ENCODE results near the gene DNM1.

The DNM1 gene

GRCh38 chr9:128203024-128203706 lies at the start of gene DNM1:
Gene DNM1, plus strand, starts transcription at chr9:128203379. Its CDS starts 92 bp downstream, at chr9:128203471.
- DNase-seq (ENCODE audit: low read depth, low spot score): peak; percentile 31

GRCh38 chr9:128153947-128154695 lies 49.1 kb upstream of the DNM1 start:
- no peak for DNase-seq (ENCODE audit: low read depth, low spot score)

GRCh38 chr9:128155736-128156500 lies 47.3 kb upstream of the DNM1 start:
- DNase-seq (ENCODE audit: low read depth, low spot score): no peak

GRCh38 chr9:128159522-128159783 lies 43.7 kb upstream of the DNM1 start:
- DNase-seq (ENCODE audit: low read depth, low spot score): no peak

- DNase-seq (ENCODE audit: low read depth, low spot score): peak; percentile 87
Observed at GRCh38 chr9:128159784-128160602, 43.2 kb upstream of the DNM1 start, which contains the start of gene BBLN. Gene BBLN, plus strand, starts transcription at chr9:128160265. Its CDS starts 143 bp downstream, at chr9:128160408.

GRCh38 chr9:128160603-128160987 lies 42.6 kb upstream of the DNM1 start:
- peak; percentile 15 for DNase-seq (ENCODE audit: low read depth, low spot score)

- no peak for DNase-seq (ENCODE audit: low read depth, low spot score)
Observed at GRCh38 chr9:128161215-128161902, 41.8 kb upstream of the DNM1 start.

GRCh38 chr9:128162215-128163026 lies 40.8 kb upstream of the DNM1 start:
- no peak for DNase-seq (ENCODE audit: low read depth, low spot score)

- no peak for DNase-seq (ENCODE audit: low read depth, low spot score)
Observed at GRCh38 chr9:128163027-128163515, 40.1 kb upstream of the DNM1 start.

GRCh38 chr9:128163523-128164306 lies 39.5 kb upstream of the DNM1 start:
- DNase-seq (ENCODE audit: low read depth, low spot score): no peak

- DNase-seq (ENCODE audit: low read depth, low spot score): no peak
Observed at GRCh38 chr9:128164307-128164885, 38.8 kb upstream of the DNM1 start.

- no peak for DNase-seq (ENCODE audit: low read depth, low spot score)
Observed at GRCh38 chr9:128166169-128166568, 37.0 kb upstream of the DNM1 start.

- no peak for DNase-seq (ENCODE audit: low read depth, low spot score)
Observed at GRCh38 chr9:128167209-128167608, 36.0 kb upstream of the DNM1 start.

GRCh38 chr9:128168731-128169308 lies 34.4 kb upstream of the DNM1 start:
- DNase-seq (ENCODE audit: low read depth, low spot score): no peak

- no peak for DNase-seq (ENCODE audit: low read depth, low spot score)
Observed at GRCh38 chr9:128169492-128169891, 33.7 kb upstream of the DNM1 start.

- DNase-seq (ENCODE audit: low read depth, low spot score): no peak
Observed at GRCh38 chr9:128169925-128170324, 33.3 kb upstream of the DNM1 start.

GRCh38 chr9:128174062-128174461 lies 29.1 kb upstream of the DNM1 start:
- DNase-seq (ENCODE audit: low read depth, low spot score): no peak

GRCh38 chr9:128175102-128175563 lies 28.0 kb upstream of the DNM1 start:
- no peak for DNase-seq (ENCODE audit: low read depth, low spot score)

Measured in activated naive CD8-positive, alpha-beta T cell treated with anti-CD3 and anti-CD28 coated beads, Interleukin-2, amount 50 U/mL, for 16 hours (primary cell).